Stomach (tissue), 9 donors: ENCODE measurements around the gene DENND1B. TPM values are rescaled to one million over a fixed set of nuclear protein-coding genes. Genes with fewer than 3 reads are reported as not detected.

Source experiments
- DNase-seq, 2 donors: peaks; one replicate each; pipeline versions ENCODE4 v3.0.0 to v3.0.0-alpha.2; 2013 to 2019
- H3K27ac ChIP-seq, 5 donors: fragments of 200-600 bp in 4 of 5; sonication (generic) in 4 of 5; one replicate each; pipeline ENCODE4 v1.5.1; 2013 to 2019; ENCODE audit warnings: mild to moderate bottlenecking in 1 of 5, moderate library complexity in 1 of 5
- H3K27me3 ChIP-seq, 3 donors: fragments of 200-600 bp; sonication (generic); one replicate each; pipeline ENCODE4 v1.5.1; 2017 to 2019; ENCODE audit warnings: mixed run types in 1 of 3
- H3K36me3 ChIP-seq, 4 donors: fragments of 200-600 bp; sonication (generic); 1 replicate in 3 of 4; 2 replicates in 1 of 4; pipeline ENCODE4 v1.5.1; 2016 to 2019
- H3K4me1 ChIP-seq, 4 donors: fragments of 200-600 bp; sonication (generic); one replicate each; pipeline ENCODE4 v1.5.1; 2016 to 2019
- H3K4me3 ChIP-seq, 4 donors: fragments of 200-600 bp; sonication (generic) in 3 of 4; one replicate each; pipeline ENCODE4 v1.5.1; 2016 to 2019; ENCODE audit warnings: mild to moderate bottlenecking in 1 of 4
- H3K9me3 ChIP-seq, 4 donors: fragments of 200-600 bp; sonication (generic); one replicate each; pipeline ENCODE4 v1.5.1; 2016 to 2019
- EP300 ChIP-seq: sonication (generic); formaldehyde crosslinking; IDR thresholded peaks from one replicate; pipeline ENCODE4 v1.6.1; 2017; ENCODE audit warnings: antibody characterized with exemption
- POLR2A ChIP-seq, 4 donors: fragments of 450-650 bp; IDR thresholded peaks; one replicate each; pipeline ENCODE4 v1.6.1; 2016; ENCODE audit warnings: antibody characterized with exemption in 4 of 4, control low read depth in 2 of 4, mild to moderate bottlenecking in 1 of 4, moderate library complexity in 1 of 4
- POLR2AphosphoS5 ChIP-seq, 3 donors: sonication (generic); formaldehyde crosslinking; IDR thresholded peaks; one replicate each; pipeline ENCODE4 v1.6.1; 2016; ENCODE audit warnings: antibody characterized with exemption in 3 of 3
- WGBS, 5 donors: extraction: QIAGEN DNeasy Blood & Tissue Kit in 3 of 5; methylation state at CpG; one replicate each; pipeline versions ENCODE4 v1.1.5 to v1.1.7; 2013 to 2018; 5-methylcytosine and 5-hydroxymethylcytosine counted together
- intact Hi-C: fragments of 100-400 bp; cut with DNase I; formaldehyde crosslinking; loops from one replicate; pipeline ENCODE4 v1.15.1; 2023; ENCODE audit warnings: low total_unique reads
- polyA plus RNA-seq, 3 donors: library from polyadenylated mRNA; stranded (reverse); fragments of 200-250 nt; gene quantifications; one replicate each; pipeline ENCODE4 v1.2.3, GENCODE V29; 2013
- total RNA-seq, 5 donors: library from RNA; depleted of rRNA; stranded (reverse); fragments of >200 nt; gene quantifications; one replicate each; pipeline versions ENCODE4 v1.1.0 to v1.2.3, GENCODE V29; 2014 to 2016
- TF ChIP-seq, protein P1 (sequence below), 7 experiments: fragments of 450-650 bp in 4 of 7; fragments of 200-600 bp in 3 of 7; sonication (generic) in 3 of 7; IDR thresholded peaks; one replicate each; pipeline ENCODE4 v1.5.1; 2016 to 2019; ENCODE audit warnings: antibody characterized with exemption in 7 of 7, control low read depth in 2 of 7, mild to moderate bottlenecking in 1 of 7
- donor health status: healthy with polysubstance abuse.
- donor health status: Bipolar disorder and iron deficiency.
- donor health status: healthy.

Gene DENND1B
- total and polyA plus RNA-seq, 8 donors = 2.9 to 435 (median 13.7) TPM

DNA sequence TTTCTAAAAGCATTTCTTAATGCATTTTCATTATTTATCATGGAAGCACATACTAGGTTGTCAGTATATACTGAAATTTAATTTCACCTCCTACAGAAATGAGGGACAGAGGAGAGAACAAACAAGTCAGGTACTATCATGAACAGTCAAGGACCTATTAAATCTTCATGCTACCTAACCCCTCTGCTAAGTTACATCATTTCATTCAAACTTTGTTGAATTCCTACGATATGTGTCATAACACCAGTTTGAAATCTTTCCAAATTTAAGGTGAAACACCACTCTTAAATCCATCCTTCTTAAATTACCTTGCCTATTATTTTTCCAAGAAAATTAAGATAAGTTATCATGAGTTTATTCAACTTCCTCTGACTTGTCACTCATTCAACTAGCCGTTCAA, 78.9 kb downstream of the DENND1B start:
- WGBS, 5 donors = 30 to 53% (median 40%) methylated on average over 2 of the region's 2 CpGs
- Histone ChIP-seq H3K27me3 (no peaks in the 10 kb centered on the region), H3K4me1 (peaks cover 0 to 25% (median 14%) of the 10 kb centered on the region in 4 donors), H3K27ac (no peak overlapping the region), H3K4me3 (no peak overlapping the region), H3K9me3 (no peaks in the 10 kb centered on the region), H3K36me3 (no peaks in the 10 kb centered on the region)
- DNase-seq = no peak
- TF ChIP-seq, protein P1, sequence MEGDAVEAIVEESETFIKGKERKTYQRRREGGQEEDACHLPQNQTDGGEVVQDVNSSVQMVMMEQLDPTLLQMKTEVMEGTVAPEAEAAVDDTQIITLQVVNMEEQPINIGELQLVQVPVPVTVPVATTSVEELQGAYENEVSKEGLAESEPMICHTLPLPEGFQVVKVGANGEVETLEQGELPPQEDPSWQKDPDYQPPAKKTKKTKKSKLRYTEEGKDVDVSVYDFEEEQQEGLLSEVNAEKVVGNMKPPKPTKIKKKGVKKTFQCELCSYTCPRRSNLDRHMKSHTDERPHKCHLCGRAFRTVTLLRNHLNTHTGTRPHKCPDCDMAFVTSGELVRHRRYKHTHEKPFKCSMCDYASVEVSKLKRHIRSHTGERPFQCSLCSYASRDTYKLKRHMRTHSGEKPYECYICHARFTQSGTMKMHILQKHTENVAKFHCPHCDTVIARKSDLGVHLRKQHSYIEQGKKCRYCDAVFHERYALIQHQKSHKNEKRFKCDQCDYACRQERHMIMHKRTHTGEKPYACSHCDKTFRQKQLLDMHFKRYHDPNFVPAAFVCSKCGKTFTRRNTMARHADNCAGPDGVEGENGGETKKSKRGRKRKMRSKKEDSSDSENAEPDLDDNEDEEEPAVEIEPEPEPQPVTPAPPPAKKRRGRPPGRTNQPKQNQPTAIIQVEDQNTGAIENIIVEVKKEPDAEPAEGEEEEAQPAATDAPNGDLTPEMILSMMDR (IDR thresholded peaks at IDR 0.05) = no peak
- no peak for TF ChIP-seq EP300
- TF ChIP-seq POLR2AphosphoS5 (IDR thresholded peaks at IDR 0.05) = no peak
- TF ChIP-seq POLR2A (IDR thresholded peaks at IDR 0.05) = no peak
- intact Hi-C loops = no loop called here

DNA sequence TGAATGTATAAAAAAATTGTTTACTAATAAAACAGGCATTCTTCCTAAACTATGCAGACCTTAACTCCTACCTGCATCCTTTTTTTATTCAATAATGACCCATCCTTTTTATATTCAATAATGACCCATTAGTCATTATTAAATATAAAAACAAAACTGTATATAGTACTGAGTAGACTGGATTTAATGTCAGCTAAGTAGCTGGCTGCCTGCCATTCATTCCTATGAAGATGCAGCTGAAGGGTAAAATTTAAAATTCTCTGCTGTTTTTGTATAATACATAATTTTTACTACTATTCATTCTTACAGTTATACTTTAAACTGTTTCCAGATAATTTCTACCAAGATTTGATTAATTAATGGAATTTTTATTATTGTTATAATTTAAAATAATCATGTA, 79.3 kb downstream of the DENND1B start:
- H3K4me3 ChIP-seq = no peak overlapping the region
- TF ChIP-seq, protein P1 (IDR thresholded peaks at IDR 0.05) = no peak
- TF ChIP-seq EP300 = no peak
- TF ChIP-seq POLR2A (IDR thresholded peaks at IDR 0.05) = no peak
- H3K36me3 ChIP-seq = no peaks in the 10 kb centered on the region
- H3K4me1 ChIP-seq = peaks cover 0 to 25% (median 14%) of the 10 kb centered on the region in 4 donors
- peak in 1 of 2 donors; percentile 13 for DNase-seq
- intact Hi-C loops = no loop called here
- no peak overlapping the region for H3K27ac ChIP-seq
- H3K27me3 ChIP-seq = no peaks in the 10 kb centered on the region
- no peaks in the 10 kb centered on the region for H3K9me3 ChIP-seq

DNA sequence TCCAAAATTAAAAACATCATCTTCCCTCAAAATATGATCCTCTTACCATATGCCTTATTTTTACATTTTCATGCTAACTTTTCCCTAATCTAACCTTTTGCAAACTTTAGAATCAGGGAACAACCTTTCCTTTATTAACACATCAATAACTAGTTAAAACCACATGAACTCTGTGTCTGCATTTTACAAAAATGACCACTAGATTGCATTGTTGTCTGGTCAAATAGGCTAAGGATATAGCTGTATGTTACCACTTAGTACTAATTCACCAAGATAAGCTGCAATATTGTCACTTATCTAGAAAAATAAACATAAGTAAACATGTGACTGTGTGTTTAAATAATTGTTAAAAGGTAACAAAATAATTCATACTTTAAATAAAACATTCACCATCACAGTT, 82.3 kb downstream of the DENND1B start:
- Histone ChIP-seq H3K4me3 (no peak overlapping the region), H3K27ac (no peak overlapping the region), H3K9me3 (peaks cover 0 to 11% (median 6%) of the 10 kb centered on the region in 4 donors), H3K4me1 (peaks cover 0 to 25% (median 14%) of the 10 kb centered on the region in 4 donors), H3K36me3 (peaks cover 0 to 6% (median 0%) of the 10 kb centered on the region in 4 donors), H3K27me3 (no peaks in the 10 kb centered on the region)
- TF ChIP-seq POLR2A (IDR thresholded peaks at IDR 0.05) (no peak), POLR2AphosphoS5 (IDR thresholded peaks at IDR 0.05) (no peak), EP300 (no peak)
- TF ChIP-seq, protein P1 (IDR thresholded peaks at IDR 0.05) = peak in 2 of 7 experiments; percentile 10 to 18
- DNase-seq = peak in 1 of 2 donors; percentile 16
- intact Hi-C loops = no loop called here

DNA sequence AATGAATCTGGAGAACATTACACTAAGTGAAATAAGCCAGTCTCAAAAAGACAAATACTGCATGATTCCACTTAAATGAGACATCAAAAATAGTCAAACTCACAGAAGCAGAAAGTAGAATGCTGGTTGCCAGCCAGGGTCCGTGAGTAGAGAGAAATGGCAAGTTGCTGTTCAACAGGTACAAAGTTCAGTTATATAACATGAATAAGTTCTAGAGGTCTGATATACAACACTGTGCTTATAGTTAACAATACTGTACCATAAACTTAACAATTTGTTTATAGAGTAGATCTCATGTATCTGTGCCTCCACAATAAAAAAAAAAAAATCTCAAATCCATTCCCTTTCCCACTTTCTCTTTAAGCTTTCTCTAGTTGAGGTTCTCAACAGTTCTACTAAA, 83.5 kb downstream of the DENND1B start:
- H3K27ac ChIP-seq = no peak overlapping the region
- WGBS, 5 donors = 52 to 80% (median 74%) methylated on average over 1 of the region's 1 CpG
- no peak for DNase-seq
- H3K4me1 ChIP-seq = peaks cover 0 to 25% (median 14%) of the 10 kb centered on the region in 4 donors
- TF ChIP-seq EP300 = no peak
- TF ChIP-seq, protein P1 (IDR thresholded peaks at IDR 0.05) = no peak
- no peak for TF ChIP-seq POLR2AphosphoS5 (IDR thresholded peaks at IDR 0.05)
- TF ChIP-seq POLR2A (IDR thresholded peaks at IDR 0.05) = no peak
- no peak overlapping the region for H3K4me3 ChIP-seq
- peaks cover 0 to 6% (median 0%) of the 10 kb centered on the region in 4 donors for H3K36me3 ChIP-seq
- no peaks in the 10 kb centered on the region for H3K27me3 ChIP-seq
- H3K9me3 ChIP-seq = peaks cover 0 to 13% (median 6%) of the 10 kb centered on the region in 4 donors
- intact Hi-C loops = no loop called here
